ENCODE data around the gene SNCB. TPM values are rescaled to one million over a fixed set of nuclear protein-coding genes. Genes with fewer than 3 reads are reported as not detected.

The SNCB gene
- total RNA-seq, result not detected in 2 replicates

DNA sequence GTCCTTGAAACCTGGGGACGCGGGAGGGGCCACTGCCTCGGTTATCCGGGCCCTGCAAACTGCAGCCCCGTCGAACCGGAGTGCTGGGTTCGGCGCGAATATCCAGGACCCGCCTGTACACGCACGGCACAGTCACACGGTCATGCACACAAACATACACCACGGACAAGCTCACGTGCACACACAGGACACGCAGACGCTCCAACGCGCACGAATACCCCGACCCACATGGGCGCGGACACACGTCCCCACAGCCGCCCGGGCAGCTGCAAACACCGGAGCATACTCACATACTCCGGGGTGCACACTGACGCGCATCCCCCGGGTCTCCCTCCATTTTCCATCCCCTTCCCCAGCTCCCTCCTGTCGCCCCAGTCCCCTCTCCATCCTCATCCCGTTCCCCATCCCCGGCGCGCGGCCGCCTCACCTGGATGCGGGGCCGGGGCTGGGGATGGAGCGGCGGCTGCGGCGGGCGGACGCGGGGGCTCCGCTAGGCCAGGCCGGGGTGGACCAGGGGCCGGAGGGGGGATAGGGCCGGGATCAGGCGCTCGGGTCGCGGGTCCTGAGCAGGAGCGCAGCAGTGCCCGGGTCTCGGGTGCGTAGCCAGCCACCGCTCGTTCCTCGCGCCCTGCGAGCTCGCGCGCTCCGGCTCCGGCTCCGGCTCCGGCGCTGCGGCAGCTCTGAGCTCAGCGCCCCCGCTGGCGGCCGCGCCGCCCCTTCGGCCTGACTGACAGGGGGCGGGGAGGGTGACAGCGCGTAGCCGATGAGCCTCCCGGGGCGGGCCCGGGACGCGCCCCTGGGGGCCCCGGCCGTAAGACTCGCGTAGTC is at the start of gene SNCB, which contains the start of gene EIF4E1B:
TSS of gene SNCB (minus strand) at position 682 of the 828 bp plus-strand sequence. CDS start 880 bp downstream, outside the sequence.
TSS of gene EIF4E1B (plus strand) at position 823 of the 828 bp plus-strand sequence. CDS start 12,113 bp downstream, outside the sequence.

DNA sequence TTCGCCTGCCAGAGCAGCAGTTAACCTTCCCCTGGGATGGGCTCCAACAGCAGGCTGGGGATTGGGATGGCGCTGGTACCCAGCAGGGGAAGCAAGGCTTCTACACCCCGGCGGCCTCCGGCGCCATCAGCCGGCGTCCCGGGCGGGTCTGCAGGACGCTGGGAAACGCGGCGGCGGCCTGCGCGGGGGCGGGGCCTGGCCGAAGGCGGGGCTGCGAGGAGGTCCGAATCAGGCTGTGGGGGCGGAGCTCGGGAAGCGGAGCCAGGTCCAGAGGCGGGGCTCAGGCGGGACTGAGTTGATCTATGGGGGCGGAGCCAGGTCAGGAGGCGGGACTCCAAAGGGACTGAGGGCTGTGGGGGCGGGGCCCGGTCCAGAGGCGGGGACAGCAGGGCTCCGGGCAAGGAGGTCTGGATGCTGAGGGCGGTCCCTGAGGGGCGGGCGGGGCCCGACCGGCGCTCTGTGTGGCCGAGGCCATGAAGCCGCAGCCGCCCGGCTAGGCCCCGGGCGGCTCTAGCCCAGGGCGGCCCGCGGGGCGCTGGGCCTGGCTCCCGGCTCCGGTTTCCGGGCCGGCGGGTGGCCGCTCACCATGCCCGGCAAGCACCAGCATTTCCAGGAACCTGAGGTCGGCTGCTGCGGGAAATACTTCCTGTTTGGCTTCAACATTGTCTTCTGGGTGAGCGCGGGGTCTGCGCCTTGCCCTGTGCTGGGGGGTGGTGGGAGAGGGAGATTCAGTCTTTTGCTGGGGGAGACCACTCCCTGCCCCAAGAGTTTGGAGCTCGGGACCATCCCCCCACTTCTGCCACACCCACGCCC is 16.9 kb upstream of the SNCB start, which contains the start of gene TSPAN17:
TSS of gene TSPAN17 (plus strand) at position 455 of the 813 bp plus-strand sequence. CDS start at position 587, 132 bp downstream.

DNA sequence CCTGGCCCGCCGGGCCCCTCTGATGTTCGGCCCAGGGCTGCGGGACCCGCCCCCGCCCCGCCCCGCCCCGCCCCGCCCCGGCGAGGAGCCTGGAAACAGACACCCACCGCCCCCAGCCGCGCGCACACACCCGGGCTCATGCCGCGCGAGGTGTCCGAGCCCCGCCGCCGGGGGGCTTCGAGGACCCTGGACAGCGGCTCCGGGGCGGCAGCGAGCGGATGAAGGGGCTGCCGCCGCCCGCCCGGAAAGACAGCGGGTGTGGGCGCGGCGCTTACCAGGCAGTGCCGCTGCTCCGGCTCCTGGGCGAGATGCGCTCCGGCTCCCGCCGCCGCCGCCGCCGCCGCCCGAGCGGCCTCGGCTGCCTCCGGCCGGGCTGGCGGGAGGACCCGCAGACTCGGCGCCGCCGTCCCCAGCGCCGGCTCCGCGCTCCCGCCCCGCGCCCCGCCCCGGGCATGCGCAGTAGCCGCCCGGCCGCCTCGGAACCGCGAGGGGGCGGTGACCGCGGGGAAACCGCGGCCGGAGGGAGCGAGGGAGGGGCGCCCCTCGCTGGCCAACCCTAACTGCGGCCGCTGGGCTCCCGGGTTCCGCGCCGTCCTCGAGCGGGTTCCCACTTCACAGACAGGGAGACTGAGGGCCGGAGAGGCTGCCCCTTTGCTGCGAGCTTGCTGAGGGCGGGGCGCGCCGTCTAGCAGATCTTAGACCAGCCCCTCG is 20.5 kb downstream of the SNCB start, which contains the start of gene GPRIN1:
TSS of gene GPRIN1 (minus strand) at position 433 of the 711 bp plus-strand sequence. CDS start 10,322 bp downstream, outside the sequence.

Other genes starting within 250 kb of the SNCB start
- 17.7 and 24.6 TPM in 2 replicates for gene NOP16, start 241.9 kb downstream of the SNCB start, total RNA-seq
- 31.1 and 42.0 TPM in 2 replicates for gene HIGD2A, start 241.8 kb downstream of the SNCB start, total RNA-seq
- gene CLTB, start 214.0 kb downstream of the SNCB start, total RNA-seq, result 124 and 239 TPM in 2 replicates
- gene FAF2, start 182.1 kb downstream of the SNCB start, total RNA-seq, result 34.9 and 41.3 TPM in 2 replicates
- gene RNF44, start 93.1 kb downstream of the SNCB start, total RNA-seq, result 5.3 and 5.8 TPM in 2 replicates
- gene CDHR2, start 81.2 kb downstream of the SNCB start, total RNA-seq, result under 0.01 TPM in 1 of 2 replicates, not detected in the other
- 1.9 and 9.6 TPM in 2 replicates for gene GPRIN1, start 20.4 kb downstream of the SNCB start, total RNA-seq
- gene EIF4E1B, start 141 bp upstream of the SNCB start, total RNA-seq, result not detected in 2 replicates
- 26.9 and 44.3 TPM in 2 replicates for gene TSPAN17, start 16.9 kb upstream of the SNCB start, total RNA-seq
- gene UNC5A, start 180.0 kb upstream of the SNCB start, total RNA-seq, result 0.24 TPM in 1 of 2 replicates, not detected in the other

Data from tracheal epithelial cell (primary cell).